Body of pancreas (tissue), 4 donors: ENCODE measurements around the gene FNBP1L.

Experiments
- CTCF ChIP-seq, 7 experiments: fragments of 450-650 bp in 4 of 7; fragments of 200-600 bp in 3 of 7; sonication (generic) in 3 of 7; IDR thresholded peaks; one replicate each; pipeline ENCODE4 v1.5.1; 2016 to 2019; ENCODE audit warnings: antibody characterized with exemption in 7 of 7
- POLR2A ChIP-seq, 3 donors: fragments of 450-650 bp; IDR thresholded peaks; one replicate each; pipeline ENCODE4 v1.6.1; 2016; ENCODE audit warnings: antibody characterized with exemption in 3 of 3, mild to moderate bottlenecking in 2 of 3

GRCh38 chr1:93566227-93566626 lies 118.3 kb downstream of the FNBP1L start:
- no peak for TF ChIP-seq CTCF (IDR thresholded peaks at IDR 0.05)
- no peak for TF ChIP-seq POLR2A (IDR thresholded peaks at IDR 0.05)
